NCI-H1105 treated with DMSO at 0.1 percent for 48 hours (cell line): ENCODE results near the gene POU2F1.

Experiments used
- DNase-seq: peaks from one replicate; lab custom pipeline; 2025; lab: John Stamatoyannopoulos, UW

The POU2F1 gene

DNA sequence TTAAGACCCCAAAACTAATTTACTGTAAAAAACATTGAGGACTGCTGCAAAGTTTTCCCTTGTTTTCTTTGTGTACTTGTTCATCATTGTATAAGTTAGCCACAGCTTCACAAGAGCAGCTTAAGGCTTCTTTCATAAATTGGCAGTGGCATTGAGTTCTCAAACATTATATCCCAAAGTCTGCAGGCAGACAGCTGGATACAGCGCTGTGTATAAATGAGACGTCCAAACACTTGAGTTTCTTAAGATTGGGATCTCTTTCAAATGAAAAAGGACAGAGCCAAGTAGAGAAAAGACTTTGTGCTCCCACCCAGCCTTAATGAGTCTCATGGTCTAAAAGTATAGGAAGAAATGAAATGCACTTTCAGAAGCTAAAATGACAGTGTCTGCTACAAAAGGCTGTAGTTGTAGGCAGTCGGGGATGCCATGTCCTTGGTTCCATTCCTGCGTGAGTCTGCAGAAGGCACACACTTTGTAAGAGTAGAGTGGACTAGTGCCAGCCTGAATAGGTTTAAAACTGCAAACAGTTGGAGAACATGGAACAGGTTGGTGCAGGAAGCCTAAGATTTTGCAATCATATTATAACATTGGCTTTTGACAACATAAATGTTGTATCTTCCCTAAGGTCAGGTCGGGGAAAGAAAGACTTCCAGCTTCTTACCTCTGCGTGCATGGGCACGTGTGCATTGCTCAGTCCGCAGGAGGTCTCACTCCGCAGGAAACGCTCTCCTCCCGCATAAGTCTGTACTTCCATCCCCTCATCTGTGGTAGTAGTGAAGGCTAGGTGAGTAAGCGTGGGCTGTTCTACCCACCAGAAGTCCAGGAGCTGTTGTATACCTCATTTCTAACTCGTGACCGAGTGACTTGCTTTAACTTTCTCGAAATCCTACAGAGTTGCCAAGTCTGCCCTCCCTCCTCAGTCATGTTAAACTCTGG lies 203.3 kb downstream of the POU2F1 start:
- DNase-seq = no peak

- DNase-seq = no peak
Observed at GRCh38 chr1:167425482-167425881, 204.8 kb downstream of the POU2F1 start.

GRCh38 chr1:167426716-167427115 lies 206.0 kb downstream of the POU2F1 start:
- no peak for DNase-seq

- no peak for DNase-seq
Observed at GRCh38 chr1:167427848-167428247, 207.2 kb downstream of the POU2F1 start.

DNA sequence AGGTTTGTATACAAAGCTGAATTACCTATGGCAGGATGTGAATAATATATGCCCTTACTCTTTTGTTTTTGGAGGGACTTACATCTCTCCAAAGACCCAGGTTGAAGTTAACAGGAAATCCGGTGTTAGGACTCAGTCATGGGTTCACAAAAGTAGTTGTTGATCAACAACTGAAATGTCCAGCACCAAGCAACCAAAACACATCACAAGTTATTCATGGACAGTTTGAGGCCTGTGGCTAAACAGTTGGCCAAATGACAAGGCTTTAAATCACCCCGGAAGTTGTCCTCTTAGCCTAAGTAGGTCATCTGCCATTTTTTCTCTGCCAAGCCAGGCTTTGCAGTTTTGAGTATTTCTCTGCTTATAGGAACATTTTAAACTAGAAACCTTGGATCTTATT lies 207.7 kb downstream of the POU2F1 start:
- no peak for DNase-seq

GRCh38 chr1:167429612-167430011 lies 208.9 kb downstream of the POU2F1 start:
- no peak for DNase-seq

DNA sequence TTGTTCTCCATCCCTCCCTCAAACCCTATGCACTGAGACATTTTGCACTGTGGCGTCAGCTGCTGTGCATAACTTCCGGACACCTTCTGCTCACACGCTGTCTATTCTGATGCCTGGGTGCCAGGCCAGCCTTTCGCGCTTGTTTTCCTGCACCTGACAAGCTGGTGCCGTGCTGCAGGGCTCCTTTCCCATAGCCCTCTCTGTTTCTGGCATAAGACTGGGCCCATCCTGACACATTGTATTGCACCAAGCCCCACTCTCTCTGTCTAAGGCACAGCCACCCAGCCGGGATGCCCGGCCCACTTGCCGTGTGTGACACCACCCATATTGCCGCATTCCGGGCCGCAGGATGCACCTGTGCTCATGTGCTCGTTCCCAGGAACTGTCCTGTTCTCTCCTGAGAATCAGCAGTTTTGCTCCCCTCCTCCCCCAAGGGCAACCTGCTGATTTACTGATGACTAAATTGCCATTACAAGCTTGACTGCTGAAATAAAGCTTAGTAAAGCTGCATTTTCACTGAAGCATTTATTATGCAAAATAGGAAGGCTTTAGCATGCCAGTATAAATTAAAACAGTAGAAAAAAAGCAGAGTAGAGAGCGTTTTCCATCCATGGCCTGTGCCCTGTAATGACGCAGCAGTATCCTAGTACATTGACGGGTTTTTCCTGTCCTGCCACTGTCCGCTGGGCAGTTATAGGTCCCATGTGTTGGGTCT lies 209.6 kb downstream of the POU2F1 start:
- DNase-seq = no peak

- DNase-seq = no peak
Observed at GRCh38 chr1:167430849-167431242, 210.2 kb downstream of the POU2F1 start.

DNA sequence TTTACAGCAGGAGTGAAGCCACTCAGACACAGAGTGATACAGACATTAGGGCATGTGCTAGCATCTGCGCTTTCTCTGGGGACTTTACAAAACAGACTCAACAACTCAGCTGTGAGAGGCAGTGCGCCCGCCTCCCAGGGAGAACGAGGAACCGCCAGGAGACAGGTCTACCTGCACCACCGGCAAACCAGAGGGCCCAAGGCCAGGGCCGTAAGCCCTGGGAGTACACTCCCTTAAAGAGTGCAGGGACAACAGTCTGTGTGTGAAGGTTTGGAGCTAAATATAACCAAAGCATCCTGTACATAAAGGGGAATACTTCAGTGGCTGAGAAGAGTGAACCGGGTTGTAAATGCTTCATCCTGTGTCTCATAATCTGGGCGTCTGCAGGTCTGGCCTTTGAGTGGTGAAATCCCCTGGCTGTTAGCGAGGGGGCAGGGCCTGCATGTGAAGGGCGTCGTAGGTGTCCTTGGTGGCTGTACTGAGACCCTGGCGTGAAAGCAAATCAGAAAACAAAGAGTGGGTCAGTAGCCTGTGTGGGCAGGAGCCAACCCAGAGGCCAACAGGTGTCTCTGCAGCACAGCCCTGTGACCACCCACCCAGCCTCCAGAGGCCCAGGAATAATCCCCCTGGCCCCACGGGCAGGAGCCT lies 210.7 kb downstream of the POU2F1 start:
- no peak for DNase-seq

GRCh38 chr1:167431909-167432650 lies 211.4 kb downstream of the POU2F1 start:
- DNase-seq = no peak

GRCh38 chr1:167432780-167433179 lies 212.1 kb downstream of the POU2F1 start:
- DNase-seq = no peak

- DNase-seq = no peak
Observed at GRCh38 chr1:167433884-167434283, 213.2 kb downstream of the POU2F1 start.

GRCh38 chr1:167434306-167434705 lies 213.6 kb downstream of the POU2F1 start:
- no peak for DNase-seq

GRCh38 chr1:167435484-167435883 lies 214.8 kb downstream of the POU2F1 start:
- no peak for DNase-seq

- DNase-seq = no peak
Observed at GRCh38 chr1:167438171-167439138, 217.8 kb downstream of the POU2F1 start.

DNA sequence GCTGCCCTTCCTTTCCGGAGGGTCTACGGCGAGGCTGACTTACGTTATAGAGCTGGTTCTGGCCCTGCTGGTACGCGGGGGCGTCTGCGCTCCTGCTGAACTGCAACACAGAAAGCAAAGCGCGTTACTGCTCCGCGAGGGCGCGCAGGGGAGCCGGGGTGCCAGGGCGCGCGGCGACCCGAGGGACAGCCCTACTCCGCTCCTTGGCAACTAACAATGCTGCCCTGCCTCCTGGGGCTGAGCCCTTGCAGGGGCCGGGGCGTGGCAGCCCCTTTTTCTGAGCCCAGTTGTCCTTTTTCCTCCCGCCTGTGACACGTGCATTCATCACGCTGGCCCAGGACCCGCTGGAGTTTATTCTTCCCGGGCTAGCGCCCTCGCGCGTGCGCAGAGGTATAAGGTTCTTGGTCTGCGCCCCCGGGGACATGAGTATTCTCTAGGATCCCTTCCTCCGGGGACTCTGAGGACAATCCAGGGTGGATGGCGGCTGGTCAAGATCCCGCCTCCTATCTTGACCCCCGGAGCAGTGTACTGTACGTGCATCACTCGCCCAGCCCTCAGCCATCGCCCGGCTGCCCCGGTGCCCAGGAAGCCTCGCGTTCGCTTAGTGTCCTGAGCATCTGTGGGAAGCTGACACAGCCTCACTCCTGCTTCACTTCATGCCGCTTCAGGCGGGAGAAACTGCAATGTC lies 218.8 kb downstream of the POU2F1 start:
- peak; percentile 67 for DNase-seq

GRCh38 chr1:167440345-167440744 lies 219.7 kb downstream of the POU2F1 start:
- DNase-seq = no peak

GRCh38 chr1:167440776-167441175 lies 220.1 kb downstream of the POU2F1 start:
- no peak for DNase-seq

GRCh38 chr1:167441222-167441621 lies 220.5 kb downstream of the POU2F1 start:
- DNase-seq = no peak
